CMK (cell line): ENCODE data around the gene PHF14.
A peak's percentile ranks its signal among the peaks of the same experiment; 100 is the strongest.

Experiments
- DNase-seq: peaks from one replicate; pipeline ENCODE4 v3.0.0-alpha.2; 2010; ENCODE audit warnings: low read depth

The PHF14 gene

GRCh38 chr7:11212080-11212711 lies 238.5 kb downstream of the PHF14 start:
- peak; percentile 22 for DNase-seq

GRCh38 chr7:11212816-11213215 lies 239.1 kb downstream of the PHF14 start:
- DNase-seq = no peak

GRCh38 chr7:11213266-11213665 lies 239.6 kb downstream of the PHF14 start:
- no peak for DNase-seq

GRCh38 chr7:11216276-11216675 lies 242.6 kb downstream of the PHF14 start:
- DNase-seq = no peak

GRCh38 chr7:11217848-11218565 lies 244.3 kb downstream of the PHF14 start:
- no peak for DNase-seq
